Caco-2 (cell line): ENCODE data around the gene DNAJB2. TPM values are rescaled to one million over a fixed set of nuclear protein-coding genes. Genes with fewer than 3 reads are reported as not detected.

Experiments used
- BruUV-seq: library from RNA; stranded (reverse); fragments of 400-500 nt; replicated peaks from 2 replicates; lab custom pipeline; 2021; lab: Mats Ljungman, UMichigan
- CTCF ChIA-PET: fragments of 300-600 bp; sonication (Branson Sonifier 250); formaldehyde crosslinking; loops from one replicate; lab custom pipeline; 2022; ENCODE audit warnings: antibody characterized with exemption; lab: Charles Lee
- POLR2A ChIA-PET: fragments of 300-600 bp; sonication (Branson Sonifier 250); formaldehyde crosslinking; loops from one replicate; lab custom pipeline; 2022; ENCODE audit warnings: antibody characterized with exemption; lab: Charles Lee
- DNase-seq, 2 experiments: peaks; one replicate each; pipeline versions ENCODE4 v3.0.0 to v3.0.0-alpha.2; 2020 to 2022
- H3K27me3 ChIP-seq: replicated peaks from 2 replicates; pipeline ENCODE4 v1.6.0; 2011; ENCODE audit warnings: low read length; ENCODE audit not compliant: control insufficient read depth, insufficient read depth
- H3K36me3 ChIP-seq: 2 replicates; pipeline ENCODE4 v1.5.1; 2011; ENCODE audit warnings: low read length; ENCODE audit not compliant: control insufficient read depth, insufficient read depth
- H3K4me1 ChIP-seq: fragments of 250-450 bp; sonication (Bioruptor Pico); 2 replicates; pipeline ENCODE4 v1.5.1; 2020; ENCODE audit warnings: mild to moderate bottlenecking
- H3K4me3 ChIP-seq: 2 replicates; pipeline ENCODE4 v1.5.1; 2011; ENCODE audit warnings: low read depth, mild to moderate bottlenecking, control low read depth, low read length
- H3K9me3 ChIP-seq: fragments of 250-450 bp; sonication (Bioruptor Pico); 2 replicates; pipeline ENCODE4 v1.5.1; 2020; ENCODE audit warnings: mild to moderate bottlenecking, moderate library complexity
- H3K27ac Mint-ChIP-seq: one replicate; pipeline ENCODE4 v1.8.0; 2022; ENCODE audit warnings: mixed read lengths; ENCODE audit not compliant: unreplicated experiment
- H3K27me3 Mint-ChIP-seq: one replicate; pipeline ENCODE4 v1.8.0; 2022; ENCODE audit warnings: mixed read lengths; ENCODE audit not compliant: insufficient read depth, unreplicated experiment
- H3K36me3 Mint-ChIP-seq: one replicate; pipeline ENCODE4 v1.8.0; 2022; ENCODE audit warnings: mild to moderate bottlenecking, mixed read lengths; ENCODE audit not compliant: insufficient read depth, unreplicated experiment
- H3K4me1 Mint-ChIP-seq: one replicate; pipeline ENCODE4 v1.8.0; 2022; ENCODE audit warnings: low read depth, mixed read lengths; ENCODE audit not compliant: unreplicated experiment
- H3K4me3 Mint-ChIP-seq: one replicate; pipeline ENCODE4 v1.8.0; 2022; ENCODE audit warnings: mild to moderate bottlenecking, moderate library complexity, mixed read lengths; ENCODE audit not compliant: unreplicated experiment
- H3K9me3 Mint-ChIP-seq: one replicate; pipeline ENCODE4 v1.8.0; 2022; ENCODE audit warnings: mixed read lengths; ENCODE audit not compliant: unreplicated experiment
- intact Hi-C: fragments of 100-400 bp; cut with micrococcal nuclease; formaldehyde crosslinking; loops from one replicate; pipeline ENCODE4 v1.10.0; 2022; ENCODE audit not compliant: unreplicated experiment
- total RNA-seq: library from RNA; stranded (reverse); gene quantifications from 2 replicates; pipeline ENCODE4 v1.2.3, GENCODE V29; 2022
- TF ChIP-seq, protein P1 (sequence below), 2 experiments: fragments of 200-600 bp in 1 of 2; IDR thresholded peaks; 1 replicate in 1 of 2; 2 replicates in 1 of 2; pipeline versions ENCODE4 v1.5.1 to v1.8.0; 2011 to 2022; ENCODE audit warnings: antibody characterized with exemption in 1 of 2, control low read depth in 1 of 2, inconsistent platforms in 1 of 2, low read depth in 1 of 2, low read length in 1 of 2, mild to moderate bottlenecking in 1 of 2, moderate library complexity in 1 of 2; ENCODE audit not compliant: insufficient read depth in 1 of 2, severe bottlenecking in 1 of 2, unreplicated experiment in 1 of 2

DNAJB2 gene
- total RNA-seq, 1 experiment from 2014 or later, result 61.2 TPM

- ChIA-PET CTCF (no interaction called here), POLR2A (no interaction called here)
- Histone ChIP-seq H3K27me3 (no peaks in the 10 kb centered on the region; the same call in none of the 2 replicates), H3K4me1 (no peaks in the 10 kb centered on the region; the same call in 1 of the 2 replicates), H3K4me3 (no peak overlapping the region), H3K9me3 (no peaks in the 10 kb centered on the region), H3K36me3 (no peaks in the 10 kb centered on the region)
- Mint-ChIP-seq H3K4me1 (no peaks in the 10 kb centered on the region), H3K27me3 (peaks cover 26% of the 10 kb centered on the region), H3K27ac (no peak overlapping the region), H3K9me3 (no peaks in the 10 kb centered on the region), H3K4me3 (no peak overlapping the region), H3K36me3 (no peaks in the 10 kb centered on the region)
- BruUV-seq, result no TSS peak
- DNase-seq, result no peak
- intact Hi-C loops, result no loop called here
- TF ChIP-seq, protein P1, sequence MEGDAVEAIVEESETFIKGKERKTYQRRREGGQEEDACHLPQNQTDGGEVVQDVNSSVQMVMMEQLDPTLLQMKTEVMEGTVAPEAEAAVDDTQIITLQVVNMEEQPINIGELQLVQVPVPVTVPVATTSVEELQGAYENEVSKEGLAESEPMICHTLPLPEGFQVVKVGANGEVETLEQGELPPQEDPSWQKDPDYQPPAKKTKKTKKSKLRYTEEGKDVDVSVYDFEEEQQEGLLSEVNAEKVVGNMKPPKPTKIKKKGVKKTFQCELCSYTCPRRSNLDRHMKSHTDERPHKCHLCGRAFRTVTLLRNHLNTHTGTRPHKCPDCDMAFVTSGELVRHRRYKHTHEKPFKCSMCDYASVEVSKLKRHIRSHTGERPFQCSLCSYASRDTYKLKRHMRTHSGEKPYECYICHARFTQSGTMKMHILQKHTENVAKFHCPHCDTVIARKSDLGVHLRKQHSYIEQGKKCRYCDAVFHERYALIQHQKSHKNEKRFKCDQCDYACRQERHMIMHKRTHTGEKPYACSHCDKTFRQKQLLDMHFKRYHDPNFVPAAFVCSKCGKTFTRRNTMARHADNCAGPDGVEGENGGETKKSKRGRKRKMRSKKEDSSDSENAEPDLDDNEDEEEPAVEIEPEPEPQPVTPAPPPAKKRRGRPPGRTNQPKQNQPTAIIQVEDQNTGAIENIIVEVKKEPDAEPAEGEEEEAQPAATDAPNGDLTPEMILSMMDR (IDR thresholded peaks at IDR 0.05; ENCODE audit: insufficient read depth in 1 of 2, low read depth in 1 of 2, low read length in 1 of 2, severe bottlenecking in 1 of 2, unreplicated experiment in 1 of 2), result no peak
Observed at GRCh38 chr2:219302412-219302968, 23.3 kb downstream of the DNAJB2 start.

- ChIA-PET CTCF (interaction anchor here (2.1 kb wide), 1 partner anchor 9 kb away, joined by 7 read pairs; no protein-coding TSS in a partner anchor), POLR2A (no interaction called here)
- no peak for DNase-seq
- no peak overlapping the region for H3K4me3 ChIP-seq
- no peaks in the 10 kb centered on the region for H3K36me3 ChIP-seq
- no peaks in the 10 kb centered on the region; the same call in none of the 2 replicates for H3K27me3 ChIP-seq
- TF ChIP-seq, protein P1 (IDR thresholded peaks at IDR 0.05; ENCODE audit: insufficient read depth in 1 of 2, low read depth in 1 of 2, low read length in 1 of 2, severe bottlenecking in 1 of 2, unreplicated experiment in 1 of 2), result no peak
- H3K27me3 Mint-ChIP-seq, result peaks cover 26% of the 10 kb centered on the region
- BruUV-seq, result no TSS peak
- no peaks in the 10 kb centered on the region for H3K4me1 ChIP-seq
- H3K9me3 ChIP-seq, result no peaks in the 10 kb centered on the region
- H3K27ac Mint-ChIP-seq, result no peak overlapping the region
- no peak overlapping the region for H3K4me3 Mint-ChIP-seq
- H3K9me3 Mint-ChIP-seq, result no peaks in the 10 kb centered on the region
- H3K36me3 Mint-ChIP-seq, result no peaks in the 10 kb centered on the region
- H3K4me1 Mint-ChIP-seq, result no peaks in the 10 kb centered on the region
- intact Hi-C loops, result no loop called here
Observed at GRCh38 chr2:219304223-219304622, 25.1 kb downstream of the DNAJB2 start.

- Histone ChIP-seq H3K4me3 (no peak overlapping the region), H3K36me3 (no peaks in the 10 kb centered on the region), H3K27me3 (no peaks in the 10 kb centered on the region; the same call in 1 of the 2 replicates), H3K4me1 (no peaks in the 10 kb centered on the region), H3K9me3 (no peaks in the 10 kb centered on the region)
- no peak for DNase-seq
- Mint-ChIP-seq H3K36me3 (no peaks in the 10 kb centered on the region), H3K9me3 (no peaks in the 10 kb centered on the region), H3K27ac (no peak overlapping the region), H3K27me3 (peaks cover 27% of the 10 kb centered on the region), H3K4me3 (no peak overlapping the region), H3K4me1 (no peaks in the 10 kb centered on the region)
- no TSS peak for BruUV-seq
- ChIA-PET CTCF (no interaction called here), POLR2A (no interaction called here)
- intact Hi-C loops, result loop anchor here (1.0 kb wide), 1 partner anchor 8 kb away; no protein-coding TSS in a partner anchor
- TF ChIP-seq, protein P1 (IDR thresholded peaks at IDR 0.05; ENCODE audit: insufficient read depth in 1 of 2, low read depth in 1 of 2, low read length in 1 of 2, severe bottlenecking in 1 of 2, unreplicated experiment in 1 of 2), result no peak
Observed at GRCh38 chr2:219306047-219306446, 26.9 kb downstream of the DNAJB2 start.
